CD14-positive monocyte (primary cell): ENCODE measurements around the gene USP27X. TPM values are rescaled to one million over a fixed set of nuclear protein-coding genes. Genes with fewer than 3 reads are reported as not detected.

Experiments
- DNase-seq, 3 donors: peaks; one replicate each; pipeline ENCODE4 v3.0.0-alpha.2; 2011 to 2022
- H2AFZ ChIP-seq: 2 replicates; pipeline ENCODE4 v1.6.0; 2012; ENCODE audit warnings: mild to moderate bottlenecking, low read depth, low read length, inconsistent platforms; ENCODE audit not compliant: insufficient read depth, poor library complexity, severe bottlenecking
- H3K27ac ChIP-seq, 2 donors: 1 replicate in 1 of 2; 2 replicates in 1 of 2; pipeline ENCODE4 v1.5.1; 2012 to 2013; ENCODE audit warnings: low read length in 2 of 2, control low read depth in 1 of 2, inconsistent platforms in 1 of 2, low read depth in 1 of 2, mild to moderate bottlenecking in 1 of 2
- H3K27me3 ChIP-seq, 2 donors: one replicate each; pipeline versions ENCODE4 v1.6.0 to v1.6.1; 2011 to 2013; ENCODE audit warnings: low read length in 2 of 2; ENCODE audit not compliant: control insufficient read depth in 2 of 2, insufficient read depth in 2 of 2
- H3K36me3 ChIP-seq, 2 donors: replicated peaks in 1 of 2; 1 replicate in 1 of 2; 2 replicates in 1 of 2; pipeline versions ENCODE4 v1.5.1 to v1.6.1; 2012 to 2013; ENCODE audit warnings: low read length in 2 of 2, control low read depth in 1 of 2, inconsistent platforms in 1 of 2, mild to moderate bottlenecking in 1 of 2; ENCODE audit not compliant: insufficient read depth in 2 of 2, control insufficient read depth in 1 of 2
- H3K4me1 ChIP-seq, 2 donors: 1 replicate in 1 of 2; 2 replicates in 1 of 2; pipeline versions ENCODE4 v1.5.1 to v1.6.1; 2012 to 2013; ENCODE audit warnings: low read length in 2 of 2, control low read depth in 1 of 2, inconsistent platforms in 1 of 2, mild to moderate bottlenecking in 1 of 2, moderate library complexity in 1 of 2; ENCODE audit not compliant: insufficient read depth in 2 of 2, control insufficient read depth in 1 of 2
- H3K4me2 ChIP-seq: replicated peaks from 2 replicates; pipeline ENCODE3; 2012; ENCODE audit warnings: low read length, moderate library complexity, mild to moderate bottlenecking; ENCODE audit not compliant: poor library complexity, severe bottlenecking; ENCODE audit errors: extremely low read depth
- H3K4me3 ChIP-seq, 3 experiments: fragments of 200-600 bp in 1 of 3; sonication (generic) in 1 of 3; replicated peaks in 1 of 3; 1 replicate in 2 of 3; 2 replicates in 1 of 3; pipeline ENCODE4 v1.5.1; 2011 to 2013; ENCODE audit warnings: low read length in 3 of 3, mild to moderate bottlenecking in 3 of 3, control low read depth in 2 of 3, low read depth in 2 of 3, inconsistent platforms in 1 of 3, moderate library complexity in 1 of 3
- H3K79me2 ChIP-seq: 2 replicates; pipeline ENCODE4 v1.6.0; 2012; ENCODE audit warnings: mild to moderate bottlenecking, control low read depth, inconsistent platforms, low read length, moderate library complexity; ENCODE audit not compliant: insufficient read depth
- H3K9ac ChIP-seq: 2 replicates; pipeline ENCODE4 v1.6.0; 2017; ENCODE audit warnings: low read length, mild to moderate bottlenecking; ENCODE audit not compliant: insufficient read depth, poor library complexity, severe bottlenecking
- H3K9me3 ChIP-seq, 2 donors: replicated peaks in 1 of 2; 1 replicate in 1 of 2; 2 replicates in 1 of 2; pipeline versions ENCODE4 v1.5.1 to v1.6.1; 2012 to 2013; ENCODE audit warnings: low read length in 2 of 2, control low read depth in 1 of 2; ENCODE audit not compliant: control insufficient read depth in 1 of 2, insufficient read depth in 1 of 2
- H4K20me1 ChIP-seq: 2 replicates; pipeline ENCODE4 v1.6.0; 2012; ENCODE audit warnings: mild to moderate bottlenecking, low read length, control low read depth, moderate library complexity; ENCODE audit not compliant: insufficient read depth
- H3K27ac Mint-ChIP-seq, 7 donors: one replicate each; pipeline ENCODE4 v1.8.0; 2020; ENCODE audit warnings: mild to moderate bottlenecking in 7 of 7, mixed read lengths in 7 of 7, moderate library complexity in 6 of 7, inconsistent platforms in 2 of 7
- H3K27me3 Mint-ChIP-seq, 3 donors: one replicate each; pipeline ENCODE4 v1.8.0; 2021 to 2022; ENCODE audit warnings: low read depth in 3 of 3, mild to moderate bottlenecking in 3 of 3, mixed read lengths in 3 of 3, moderate library complexity in 3 of 3, inconsistent platforms in 1 of 3
- H3K36me3 Mint-ChIP-seq, 2 donors: one replicate each; pipeline ENCODE4 v1.8.0; 2020; ENCODE audit warnings: mixed read lengths in 2 of 2, inconsistent platforms in 1 of 2, mild to moderate bottlenecking in 1 of 2
- H3K4me1 Mint-ChIP-seq: one replicate; pipeline ENCODE4 v1.8.0; 2020; ENCODE audit warnings: mild to moderate bottlenecking, mixed read lengths
- H3K4me3 Mint-ChIP-seq, 2 donors: one replicate each; pipeline ENCODE4 v1.8.0; 2020; ENCODE audit warnings: mild to moderate bottlenecking in 2 of 2, mixed read lengths in 2 of 2, moderate library complexity in 1 of 2
- H3K9me3 Mint-ChIP-seq, 7 donors: one replicate each; pipeline ENCODE4 v1.8.0; 2020 to 2022; ENCODE audit warnings: mixed read lengths in 7 of 7, mild to moderate bottlenecking in 6 of 7, moderate library complexity in 6 of 7, inconsistent platforms in 2 of 7
- WGBS: methylation state at CpG from one replicate; pipeline ENCODE4 v1.1.5; 2013; ENCODE audit warnings: missing lambda C conversion rate; ENCODE audit not compliant: insufficient coverage; 5-methylcytosine and 5-hydroxymethylcytosine counted together
- intact Hi-C, 2 donors: fragments of 100-400 bp; cut with micrococcal nuclease; formaldehyde crosslinking; loops; one replicate each; pipeline versions ENCODE4 v1.15.0 to v1.15.1; 2023
- polyA plus RNA-seq, 3 donors: library from polyadenylated mRNA; depleted of rRNA in 1 of 3; unstranded in 2 of 3; stranded (reverse) in 1 of 3; fragments of 300-500 nt in 2 of 3; fragments of >200 nt in 1 of 3; fragmentation: Illumina TruSeq in 2 of 3; gene quantifications; 1 replicate in 2 of 3; 2 replicates in 1 of 3; pipeline ENCODE4 v1.2.3, GENCODE V29; 2012 to 2021
- TF ChIP-seq, protein P1 (sequence below): fragments of 200-600 bp; IDR thresholded peaks from one replicate; pipeline ENCODE4 v1.8.0; 2022; ENCODE audit warnings: antibody characterized with exemption, mild to moderate bottlenecking

Gene USP27X
- polyA plus RNA-seq, 3 donors, result 0.16 to 0.97 (median 0.23) TPM

DNA sequence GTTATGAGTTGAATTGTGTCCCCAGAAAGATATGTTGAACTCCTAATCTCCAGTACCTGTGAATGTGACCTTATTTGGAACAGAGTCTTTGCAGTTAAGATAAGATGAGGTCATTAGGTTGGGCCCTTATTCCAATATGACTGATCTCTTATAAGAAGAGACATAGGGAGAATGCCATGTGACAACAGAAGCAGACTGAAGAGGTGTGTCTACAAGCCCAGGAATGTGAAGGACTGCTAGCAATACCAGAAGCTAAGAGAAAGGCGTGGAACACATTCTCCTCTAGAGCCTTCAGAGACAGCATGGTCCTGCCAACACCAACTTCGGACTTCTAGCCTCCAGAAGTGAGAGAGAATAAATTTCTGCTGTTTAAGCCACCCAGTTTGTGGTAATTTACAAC is 22.5 kb upstream of the USP27X start:
- no peaks in the 10 kb centered on the region for H4K20me1 ChIP-seq
- H3K4me3 Mint-ChIP-seq, result no peak overlapping the region
- intact Hi-C loops, result no loop called here
- no peaks in the 10 kb centered on the region for H3K4me1 Mint-ChIP-seq
- H3K27ac Mint-ChIP-seq, result no peak overlapping the region
- H3K4me1 ChIP-seq, result no peaks in the 10 kb centered on the region
- no peaks in the 10 kb centered on the region for H3K36me3 Mint-ChIP-seq
- H3K27ac ChIP-seq, result no peak overlapping the region
- no peaks in the 10 kb centered on the region for H3K9me3 ChIP-seq
- TF ChIP-seq, protein P1, sequence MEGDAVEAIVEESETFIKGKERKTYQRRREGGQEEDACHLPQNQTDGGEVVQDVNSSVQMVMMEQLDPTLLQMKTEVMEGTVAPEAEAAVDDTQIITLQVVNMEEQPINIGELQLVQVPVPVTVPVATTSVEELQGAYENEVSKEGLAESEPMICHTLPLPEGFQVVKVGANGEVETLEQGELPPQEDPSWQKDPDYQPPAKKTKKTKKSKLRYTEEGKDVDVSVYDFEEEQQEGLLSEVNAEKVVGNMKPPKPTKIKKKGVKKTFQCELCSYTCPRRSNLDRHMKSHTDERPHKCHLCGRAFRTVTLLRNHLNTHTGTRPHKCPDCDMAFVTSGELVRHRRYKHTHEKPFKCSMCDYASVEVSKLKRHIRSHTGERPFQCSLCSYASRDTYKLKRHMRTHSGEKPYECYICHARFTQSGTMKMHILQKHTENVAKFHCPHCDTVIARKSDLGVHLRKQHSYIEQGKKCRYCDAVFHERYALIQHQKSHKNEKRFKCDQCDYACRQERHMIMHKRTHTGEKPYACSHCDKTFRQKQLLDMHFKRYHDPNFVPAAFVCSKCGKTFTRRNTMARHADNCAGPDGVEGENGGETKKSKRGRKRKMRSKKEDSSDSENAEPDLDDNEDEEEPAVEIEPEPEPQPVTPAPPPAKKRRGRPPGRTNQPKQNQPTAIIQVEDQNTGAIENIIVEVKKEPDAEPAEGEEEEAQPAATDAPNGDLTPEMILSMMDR, result no peak
- no peaks in the 10 kb centered on the region for H3K79me2 ChIP-seq
- no peak overlapping the region for H3K4me3 ChIP-seq
- H3K27me3 Mint-ChIP-seq, result peaks cover 0 to 2% (median under 1%) of the 10 kb centered on the region in 3 donors
- no peaks in the 10 kb centered on the region for H3K27me3 ChIP-seq
- H2AFZ ChIP-seq, result no peak overlapping the region
- no peak overlapping the region for H3K9ac ChIP-seq
- no peak for DNase-seq
- WGBS, result no CpG with 5 or more reads among the region's 2 CpGs
- no peaks in the 10 kb centered on the region for H3K36me3 ChIP-seq
- H3K4me2 ChIP-seq, result no peak overlapping the region
- H3K9me3 Mint-ChIP-seq, result peaks cover 0 to 7% (median 0%) of the 10 kb centered on the region in 7 donors

DNA sequence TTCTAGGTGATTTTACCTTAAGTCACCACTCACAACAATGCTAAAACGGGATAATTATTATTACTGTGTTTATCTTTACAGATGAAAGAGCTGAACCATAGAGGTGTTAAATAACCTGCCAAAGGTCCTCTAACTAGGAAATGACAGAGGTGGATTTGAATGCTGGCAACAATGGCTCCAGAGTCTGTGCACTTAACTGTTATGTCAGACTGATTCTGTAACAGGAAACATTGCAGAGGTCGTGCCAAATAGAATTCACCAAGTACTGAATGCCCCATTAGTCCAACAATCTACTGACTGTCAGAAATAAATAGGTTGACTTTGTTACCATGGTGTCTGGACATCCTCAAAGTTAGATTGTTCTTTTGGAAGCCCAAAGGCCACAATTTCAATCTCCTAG is 20.9 kb upstream of the USP27X start:
- no peaks in the 10 kb centered on the region for H3K36me3 Mint-ChIP-seq
- H3K9me3 ChIP-seq, result no peaks in the 10 kb centered on the region
- H3K4me1 ChIP-seq, result no peaks in the 10 kb centered on the region
- H3K4me1 Mint-ChIP-seq, result no peaks in the 10 kb centered on the region
- H3K9me3 Mint-ChIP-seq, result peaks cover 0 to 7% (median 3%) of the 10 kb centered on the region in 7 donors
- H3K27me3 ChIP-seq, result no peaks in the 10 kb centered on the region
- H2AFZ ChIP-seq, result no peak overlapping the region
- H3K4me2 ChIP-seq, result no peak overlapping the region
- no CpG with 5 or more reads among the region's 2 CpGs for WGBS
- no peak overlapping the region for H3K27ac ChIP-seq
- H3K27ac Mint-ChIP-seq, result no peak overlapping the region
- no peak overlapping the region for H3K9ac ChIP-seq
- H3K27me3 Mint-ChIP-seq, result peaks cover 0 to 2% (median 1%) of the 10 kb centered on the region in 3 donors
- H3K36me3 ChIP-seq, result no peaks in the 10 kb centered on the region
- no peaks in the 10 kb centered on the region for H3K79me2 ChIP-seq
- H4K20me1 ChIP-seq, result no peaks in the 10 kb centered on the region
- intact Hi-C loops, result no loop called here
- TF ChIP-seq, protein P1, result no peak
- H3K4me3 Mint-ChIP-seq, result no peak overlapping the region
- H3K4me3 ChIP-seq, result no peak overlapping the region
- DNase-seq, result no peak
